GM19023 (cell line): Measurements from ENCODE around the gene HAX1.

Experiments used
- ATAC-seq: cut with Tn5 transposase; IDR thresholded peaks from one replicate; pipeline ENCODE4 v1.9.1; 2021; ENCODE audit warnings: mild to moderate bottlenecking, moderate library complexity; ENCODE audit not compliant: unreplicated experiment

The HAX1 gene

DNA sequence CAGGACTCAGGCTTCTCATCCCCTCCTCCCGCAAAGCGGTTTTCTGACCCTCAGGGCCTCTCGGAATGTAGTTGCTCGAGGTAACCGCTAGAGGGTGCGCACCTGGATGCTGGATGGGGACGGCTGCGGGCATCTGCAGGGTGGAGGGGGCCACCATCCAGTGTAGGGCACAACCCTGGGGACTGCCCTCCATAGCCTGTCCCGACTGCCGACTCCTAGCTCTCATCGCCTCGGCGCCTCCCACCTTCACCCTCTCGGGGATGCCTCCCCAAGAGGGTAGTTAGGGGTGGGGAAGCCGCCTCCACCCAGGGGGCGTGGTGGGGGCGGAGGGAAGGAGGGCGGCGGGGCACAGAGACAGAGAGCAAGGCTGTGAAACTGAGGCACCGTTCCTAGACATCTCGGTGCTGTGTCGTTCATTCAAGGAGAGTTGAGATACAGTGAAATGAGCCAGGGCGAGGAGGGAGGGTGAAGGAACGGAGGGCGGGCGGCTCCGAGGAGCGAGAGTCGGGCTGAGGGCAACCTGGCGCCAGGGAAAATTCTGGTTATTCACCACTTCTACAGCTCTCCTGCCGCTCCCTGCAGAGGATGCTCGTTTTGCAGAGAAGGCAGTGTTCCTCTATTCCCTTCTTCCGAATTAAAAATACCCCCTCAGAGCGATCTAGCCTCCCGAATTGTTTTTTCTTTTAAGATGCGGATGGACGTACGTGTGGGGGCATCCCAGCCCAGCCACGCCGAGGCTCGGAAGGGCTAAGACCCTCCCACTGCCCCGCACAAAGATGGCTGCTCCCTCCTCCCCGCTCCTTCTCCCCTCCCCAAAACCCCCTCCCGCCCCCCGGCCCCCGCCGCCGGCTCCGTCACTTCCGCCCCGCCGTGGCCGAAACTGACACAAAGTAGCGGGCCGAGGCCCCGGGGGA, 52.5 kb downstream of the HAX1 start, which contains the start of gene ATP8B2:
Gene ATP8B2 (plus strand): TSS at position 857 of the 914 bp plus-strand sequence. CDS start 2,617 bp downstream, outside the sequence.
- peak; percentile 35 for ATAC-seq
